H1 (cell line): ENCODE results near the gene OR2T4. TPM values are rescaled to one million over a fixed set of nuclear protein-coding genes. Genes with fewer than 3 reads are reported as not detected.

Source experiments
- KDM1A ChIP-seq: fragments of 200-600, 300-600 bp; sonication (generic); IDR thresholded peaks from 2 replicates; pipeline ENCODE4 v1.7.1; 2016; ENCODE audit warnings: mild to moderate bottlenecking, low read length, borderline replicate concordance
- polyA plus RNA-seq, 7 experiments: library from polyadenylated mRNA; depleted of rRNA in 3 of 7; stranded (reverse) in 5 of 7; unstranded in 2 of 7; fragments of >200 nt in 5 of 7; fragments of 200-250 nt in 2 of 7; gene quantifications; 1 replicate in 5 of 7; 2 replicates in 1 of 7; 4 replicates in 1 of 7; pipeline versions ENCODE4 v1.2.1 to v1.2.3, GENCODE V29; 2011 to 2013; ENCODE audit warnings: missing spikeins in 2 of 7, mixed read lengths in 2 of 7
- total RNA-seq: library from RNA; stranded (reverse); fragmentation: NEBNext Ultra II Directional; extraction: Animal tissue kit (Norgen Biotek cat#: 25700); gene quantifications from 2 replicates; pipeline ENCODE4 v1.2.1, GENCODE V29; 2021

Gene OR2T4
- total and polyA plus RNA-seq, 2 of the 8 experiments (the other 6 are each of a cell fraction or from before 2014, with no cell fraction given), result not detected

GRCh38 chr1:248372394-248372793 is 10.9 kb downstream of the OR2T4 start (continued):
- TF ChIP-seq KDM1A, result no peak
